HG02763 (cell line): Measurements from ENCODE around the gene PANX3.
"Not testable (repeated sequence)": the region's sequence is repeated elsewhere in the genome, so short reads cannot be mapped to it uniquely, and the experiment has no call there.

Experiments
- ATAC-seq: cut with Tn5 transposase; IDR thresholded peaks from one replicate; pipeline ENCODE4 v1.9.1; 2021; ENCODE audit warnings: mild to moderate bottlenecking, moderate library complexity; ENCODE audit not compliant: unreplicated experiment

PANX3 gene, protein sequence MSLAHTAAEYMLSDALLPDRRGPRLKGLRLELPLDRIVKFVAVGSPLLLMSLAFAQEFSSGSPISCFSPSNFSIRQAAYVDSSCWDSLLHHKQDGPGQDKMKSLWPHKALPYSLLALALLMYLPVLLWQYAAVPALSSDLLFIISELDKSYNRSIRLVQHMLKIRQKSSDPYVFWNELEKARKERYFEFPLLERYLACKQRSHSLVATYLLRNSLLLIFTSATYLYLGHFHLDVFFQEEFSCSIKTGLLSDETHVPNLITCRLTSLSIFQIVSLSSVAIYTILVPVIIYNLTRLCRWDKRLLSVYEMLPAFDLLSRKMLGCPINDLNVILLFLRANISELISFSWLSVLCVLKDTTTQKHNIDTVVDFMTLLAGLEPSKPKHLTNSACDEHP

DNA sequence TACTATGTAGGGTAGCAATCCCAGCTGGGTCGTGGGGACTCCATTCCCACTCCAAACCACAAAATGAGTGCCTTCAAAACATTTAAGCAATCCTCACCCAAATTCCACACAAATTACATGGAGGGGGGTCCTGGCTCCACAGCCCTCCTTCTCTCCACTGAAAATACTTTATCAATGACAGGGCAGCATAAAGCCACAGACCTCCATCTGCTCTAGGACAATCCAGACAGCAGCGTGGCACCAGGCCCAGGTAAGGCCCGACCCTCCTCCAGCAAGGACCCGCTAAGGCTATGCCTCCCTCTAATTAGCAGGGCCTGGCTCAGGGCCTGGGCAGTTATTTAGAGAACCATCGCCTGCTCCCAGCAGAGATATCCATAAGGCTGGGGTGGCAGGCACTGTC lies at the start of gene PANX3:
PANX3 (plus strand) TSS at position 365 of the 400 bp plus-strand sequence. CDS start 129 bp downstream, outside the sequence.
- no peak for ATAC-seq

DNA sequence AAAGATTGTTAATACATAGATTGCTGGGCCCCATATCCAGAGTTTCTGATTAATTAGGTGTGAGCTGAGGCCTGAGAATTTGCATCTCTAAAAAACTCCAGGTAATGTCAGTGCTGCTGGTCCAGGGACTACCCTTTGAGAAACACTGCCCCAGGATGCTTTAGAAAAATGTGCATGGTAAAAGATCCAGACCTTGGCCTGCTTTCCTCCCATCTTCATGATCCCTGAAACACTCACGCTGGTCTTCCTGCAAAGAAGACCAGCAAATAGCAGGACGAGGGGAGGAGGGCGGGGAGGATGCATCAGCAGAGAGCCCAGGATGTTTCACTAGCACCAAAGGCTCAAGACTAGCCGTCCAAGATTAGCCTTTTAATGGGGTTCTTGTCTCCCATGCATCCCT lies 41.5 kb upstream of the PANX3 start, which contains the start of gene OR8A1:
OR8A1 (plus strand) TSS at position 301 of the 400 bp plus-strand sequence. CDS start 123 bp downstream, outside the sequence.
- no peak for ATAC-seq

DNA sequence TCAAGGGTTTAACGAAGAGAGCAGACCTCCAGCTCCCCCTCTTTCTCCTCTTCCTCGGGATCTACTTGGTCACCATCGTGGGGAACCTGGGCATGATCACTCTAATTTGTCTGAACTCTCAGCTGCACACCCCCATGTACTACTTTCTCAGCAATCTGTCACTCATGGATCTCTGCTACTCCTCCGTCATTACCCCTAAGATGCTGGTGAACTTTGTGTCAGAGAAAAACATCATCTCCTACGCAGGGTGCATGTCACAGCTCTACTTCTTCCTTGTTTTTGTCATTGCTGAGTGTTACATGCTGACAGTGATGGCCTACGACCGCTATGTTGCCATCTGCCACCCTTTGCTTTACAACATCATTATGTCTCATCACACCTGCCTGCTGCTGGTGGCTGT lies 41.1 kb upstream of the PANX3 start:
- ATAC-seq: no peak

DNA sequence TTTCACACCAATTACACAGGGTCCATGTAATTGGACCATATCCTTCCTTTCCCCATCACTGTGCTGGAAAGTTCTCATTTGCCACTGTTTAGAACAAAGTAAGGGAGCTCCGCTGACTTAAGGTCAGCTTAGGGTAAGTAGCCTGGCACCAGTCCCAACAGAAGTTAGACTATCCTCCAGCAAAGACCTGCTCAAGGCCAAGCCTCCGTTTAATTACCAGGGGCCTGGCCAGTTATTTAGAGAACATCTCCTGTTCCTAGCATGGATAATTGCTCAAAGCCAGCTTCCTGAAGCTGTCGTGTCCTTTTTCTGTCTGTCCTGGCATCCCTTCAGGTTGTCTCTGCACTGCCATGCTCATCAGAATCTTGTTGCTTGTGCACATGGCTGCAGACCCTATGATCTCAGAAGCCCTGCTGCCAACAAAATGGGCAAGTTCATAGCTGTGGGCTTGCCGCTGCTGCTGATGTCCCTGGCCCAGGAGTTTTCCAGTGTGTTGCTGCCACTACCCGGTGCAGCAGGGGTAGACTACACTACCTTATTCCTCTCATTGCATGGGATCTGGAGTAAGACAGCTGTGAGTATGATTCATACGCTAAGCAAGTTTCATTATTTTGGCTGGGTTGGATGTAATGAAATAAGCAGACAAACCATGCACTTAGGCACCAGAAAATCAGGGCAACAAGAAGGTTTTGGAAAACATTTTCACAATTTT lies 33.4 kb upstream of the PANX3 start:
- no peak for ATAC-seq

DNA sequence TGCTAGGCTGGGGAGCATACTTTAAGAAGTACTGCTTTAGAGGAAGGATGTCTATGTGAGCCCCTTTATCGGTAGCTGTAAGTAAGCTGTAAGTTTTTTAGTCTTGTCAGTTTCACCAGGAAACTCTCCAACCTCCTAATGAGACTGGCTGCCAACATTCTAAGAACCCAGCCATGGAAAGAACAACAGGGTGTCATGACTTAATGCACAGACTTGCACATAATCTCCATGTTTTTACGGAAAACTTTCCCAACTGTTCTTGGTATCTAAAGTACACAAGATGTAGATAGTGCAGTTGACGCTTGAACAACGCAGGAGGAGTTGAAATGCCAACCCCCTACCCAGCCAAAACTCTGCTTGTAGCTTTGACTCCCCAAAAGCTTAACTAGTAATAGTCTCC lies 32.5 kb upstream of the PANX3 start:
- no peak for ATAC-seq

DNA sequence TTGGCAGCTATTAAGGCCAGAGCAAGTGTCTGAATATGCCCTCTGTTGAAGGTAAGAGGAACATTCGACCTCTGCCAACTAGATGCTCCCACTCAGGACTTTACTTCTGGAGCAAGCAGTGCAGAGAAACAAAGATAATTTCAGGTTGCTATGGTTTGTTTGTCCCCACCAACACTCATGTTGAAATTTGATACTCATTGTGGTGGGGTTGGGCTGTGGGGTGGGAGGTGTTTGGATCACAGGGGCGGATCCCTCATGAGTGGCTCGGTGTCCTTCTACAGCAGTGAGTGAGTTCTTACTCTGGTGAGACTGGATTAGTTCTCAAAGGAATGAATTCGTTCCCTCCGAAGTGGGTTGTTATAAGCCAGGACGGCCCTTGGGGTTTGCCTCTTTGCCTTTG lies 29.4 kb upstream of the PANX3 start:
- no peak for ATAC-seq

DNA sequence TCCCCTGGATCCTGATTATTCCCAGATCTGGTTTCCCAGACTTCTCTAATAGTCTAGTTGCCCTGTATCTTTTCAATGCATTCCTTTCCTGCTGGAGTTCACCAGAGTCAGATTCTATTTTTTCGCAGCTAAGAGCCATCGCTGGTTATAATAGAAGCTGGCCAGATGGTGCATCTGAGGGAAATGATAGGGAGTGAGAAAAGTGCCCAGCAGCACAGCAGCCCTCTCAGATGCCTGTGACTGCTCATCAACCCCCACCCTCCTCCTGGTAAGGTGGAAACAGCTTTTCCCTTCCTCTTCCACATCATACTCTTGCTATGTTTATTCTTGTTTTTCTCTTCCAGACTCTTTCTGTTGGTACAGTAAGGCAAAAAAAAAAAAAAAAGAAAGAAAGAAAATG lies 28.7 kb upstream of the PANX3 start:
- ATAC-seq: no peak

DNA sequence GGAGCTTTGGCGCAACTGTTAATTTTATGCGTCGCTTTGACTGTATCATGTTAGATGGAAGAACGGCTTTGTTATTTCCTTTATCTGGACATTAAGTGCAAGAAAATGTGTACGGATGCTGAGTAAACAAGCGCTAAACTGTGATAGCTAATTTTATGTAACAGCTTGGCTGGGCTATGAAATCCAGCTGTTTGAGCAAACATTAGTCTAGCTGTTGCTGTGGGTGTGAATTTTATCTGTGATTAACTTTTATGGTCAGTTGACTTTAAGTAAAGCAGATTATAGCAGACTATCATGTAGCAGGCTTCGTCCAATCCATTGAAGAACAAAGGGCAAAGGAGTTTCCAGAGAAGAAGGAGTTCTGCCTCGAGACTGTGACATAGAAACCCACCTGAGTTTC lies 27.4 kb upstream of the PANX3 start:
- ATAC-seq: no peak

DNA sequence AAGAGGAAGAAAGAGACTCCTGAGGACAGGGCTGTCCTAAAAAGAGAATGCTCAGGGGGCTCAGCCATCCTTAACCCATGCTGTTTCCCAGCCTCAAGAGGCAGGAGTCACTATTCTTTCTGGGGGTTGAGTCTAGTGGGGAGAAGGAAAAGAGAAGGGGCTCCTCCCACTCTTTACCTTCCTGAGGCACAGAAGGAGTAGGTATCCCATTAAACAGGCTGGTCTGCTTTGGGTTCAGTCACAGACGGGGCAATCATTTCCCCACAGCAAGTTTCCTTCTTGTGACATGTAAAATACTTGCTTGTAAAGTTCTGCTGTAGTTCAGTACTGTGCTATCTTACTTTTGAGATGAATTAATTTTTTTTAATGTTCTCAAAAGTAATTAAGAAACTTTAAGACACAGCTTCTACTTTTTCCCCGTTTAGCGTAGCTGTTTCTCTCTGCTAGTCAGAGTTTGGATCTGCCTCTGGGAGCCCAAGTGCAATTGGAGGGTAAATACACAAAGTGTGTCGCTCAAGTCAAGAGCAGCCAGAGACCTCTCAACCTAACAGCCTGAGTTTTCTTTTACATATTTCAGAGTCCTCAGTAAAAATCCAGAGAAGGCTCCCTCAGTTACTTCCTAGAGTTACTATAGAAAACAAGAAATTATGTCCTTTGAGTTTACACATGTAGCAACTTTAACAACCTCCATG lies 26.4 kb upstream of the PANX3 start:
- no peak for ATAC-seq

DNA sequence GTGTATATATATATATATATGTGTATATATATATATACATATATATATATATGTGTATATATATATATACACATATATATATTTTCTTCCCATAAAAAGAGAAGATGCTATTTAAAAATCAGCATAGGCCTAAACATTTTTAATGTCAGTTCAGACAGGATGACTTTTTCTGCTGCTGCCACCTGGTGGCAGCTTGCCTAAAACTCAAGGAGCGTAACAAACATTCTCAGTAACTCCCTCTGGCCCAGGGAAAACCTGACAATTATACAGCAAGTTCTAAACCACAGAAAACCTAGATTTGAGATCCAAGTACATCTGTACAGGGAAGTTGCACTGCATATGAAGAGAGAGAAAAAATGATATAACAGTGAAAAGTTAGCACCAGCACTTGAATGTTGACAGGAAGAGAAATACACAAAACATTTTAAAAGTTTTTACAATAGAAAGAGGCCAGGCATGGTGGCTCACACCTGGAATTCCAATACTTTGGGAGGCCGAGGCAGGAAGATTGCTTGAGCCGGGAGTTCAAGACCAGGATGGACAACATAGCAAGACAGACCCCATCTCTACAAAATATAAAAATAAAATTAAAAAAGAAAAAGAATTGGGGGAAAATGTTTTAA lies 24.9 kb upstream of the PANX3 start:
- ATAC-seq: no peak

DNA sequence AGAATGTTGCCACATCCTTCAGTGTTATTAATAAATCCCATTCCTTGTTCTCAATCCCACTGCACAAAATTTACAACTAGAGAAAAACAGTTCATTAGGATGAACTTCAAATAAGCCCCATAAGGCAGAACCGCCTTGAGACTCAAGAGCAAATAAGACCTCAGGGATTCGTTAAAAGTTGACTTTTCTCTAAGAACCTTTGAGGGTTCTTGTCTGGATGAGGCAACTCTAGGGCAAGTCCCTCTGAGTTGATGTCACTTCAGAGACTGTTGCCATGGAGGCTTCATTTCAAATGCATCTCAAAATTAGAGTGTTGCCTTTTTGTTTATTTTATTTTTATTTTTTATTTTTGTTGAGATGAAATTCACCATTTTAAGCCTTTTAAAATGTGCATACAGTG lies 19.8 kb upstream of the PANX3 start:
- ATAC-seq: no peak

DNA sequence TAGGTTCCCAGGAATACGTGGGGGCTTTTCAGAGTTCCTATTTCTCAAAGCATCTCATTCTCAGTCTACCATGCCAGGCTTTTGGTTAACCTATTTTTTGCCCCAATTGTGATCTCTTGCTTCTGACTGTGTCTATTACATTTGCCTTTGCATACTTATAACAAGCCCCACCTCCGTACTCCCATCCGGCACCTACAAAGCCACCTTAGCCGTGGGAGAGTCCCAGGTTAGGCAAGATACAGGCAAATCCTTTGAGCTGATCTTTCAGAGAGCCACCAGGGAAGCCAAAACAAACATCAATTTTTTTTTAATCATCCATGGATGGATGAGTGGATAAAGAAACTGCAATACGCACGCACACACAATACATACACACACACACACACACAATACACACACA lies 18.6 kb upstream of the PANX3 start:
- ATAC-seq: no peak

DNA sequence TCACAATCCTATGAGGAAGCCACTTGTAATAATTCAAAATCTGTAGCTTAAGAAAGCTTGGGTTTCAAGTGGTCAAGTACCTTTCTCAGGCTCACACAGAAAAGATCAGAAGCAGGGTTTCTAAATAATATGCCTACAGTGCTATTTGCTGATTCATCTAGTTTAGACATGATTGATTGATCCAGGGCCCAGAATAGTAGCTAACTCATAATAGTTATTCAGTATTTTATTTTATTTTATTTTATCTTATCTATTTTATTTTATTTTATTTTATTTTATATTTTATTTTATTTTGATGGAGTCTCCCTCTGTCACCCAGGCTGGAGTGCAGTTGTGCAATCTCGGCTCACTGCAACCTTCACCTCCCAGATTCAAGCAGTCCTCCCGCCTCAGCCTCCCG lies 15.9 kb upstream of the PANX3 start:
- no peak for ATAC-seq

DNA sequence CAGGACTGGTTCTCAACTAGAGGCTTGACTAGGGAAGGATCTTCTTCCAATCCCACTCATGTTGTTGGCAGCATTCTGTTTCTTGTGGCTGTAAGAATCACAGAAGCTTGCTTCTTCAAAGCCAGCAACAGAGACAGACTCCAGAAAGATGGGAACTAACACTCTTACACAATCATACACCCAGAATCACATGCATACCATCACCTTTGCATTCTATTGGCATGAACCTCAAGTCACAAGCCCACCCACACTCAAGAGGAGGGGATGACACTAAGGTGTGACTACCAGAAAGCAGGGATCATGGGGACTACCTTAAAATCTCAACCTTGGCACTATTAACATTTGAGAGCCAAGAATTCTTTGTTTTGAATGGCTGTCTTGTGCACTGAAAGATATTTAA lies 13.6 kb upstream of the PANX3 start:
- ATAC-seq: no peak

DNA sequence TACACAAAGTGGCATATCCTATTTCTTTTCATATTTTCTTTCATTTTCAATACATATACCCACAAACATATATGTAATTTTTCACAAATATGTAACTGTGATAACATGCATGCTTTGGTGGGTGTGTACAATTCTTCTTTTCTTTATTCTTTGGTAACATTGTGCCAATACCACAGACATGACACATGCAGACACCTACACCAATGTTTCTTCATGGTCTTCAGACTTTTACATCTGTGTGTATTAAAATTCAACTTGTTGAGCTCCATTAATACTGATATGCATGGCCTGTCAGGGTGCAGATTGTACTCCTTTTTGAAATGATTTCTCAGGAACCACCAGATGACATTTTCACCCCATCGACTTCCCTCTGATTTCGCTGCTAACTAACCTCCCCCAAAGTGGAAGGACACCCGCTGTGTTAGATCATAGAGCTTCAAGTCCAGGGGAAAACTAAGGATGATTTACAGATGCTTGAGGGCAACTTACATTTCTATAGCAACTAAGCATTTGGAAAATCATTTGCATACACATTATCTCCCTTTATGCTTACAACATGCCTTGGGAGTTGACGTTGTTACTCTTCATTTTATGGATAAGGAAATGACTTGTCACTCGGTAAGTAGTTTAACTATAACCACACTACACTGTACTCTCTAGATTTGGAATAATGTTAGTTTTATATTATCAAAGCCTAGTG lies 10.5 kb upstream of the PANX3 start:
- ATAC-seq: no peak

DNA sequence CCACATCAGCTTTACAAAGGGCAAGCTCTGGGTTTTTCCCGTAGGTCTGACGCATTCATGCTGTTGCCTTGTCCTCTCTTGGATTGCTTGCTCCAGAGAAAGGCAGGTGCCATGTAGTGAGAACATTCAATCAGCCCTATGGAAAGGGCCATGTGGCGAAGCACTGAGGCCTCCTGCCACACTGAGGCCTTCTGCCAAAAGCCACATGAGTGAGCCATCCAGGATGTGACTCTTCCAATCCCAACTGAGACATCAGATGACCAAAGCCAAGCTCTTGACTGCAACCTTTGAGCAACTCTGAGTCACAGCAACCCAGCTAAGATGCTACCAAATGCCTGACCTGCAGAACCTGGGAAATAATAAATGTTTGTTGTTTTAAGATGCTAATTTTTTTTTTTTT lies 9.0 kb upstream of the PANX3 start:
- ATAC-seq: no peak

DNA sequence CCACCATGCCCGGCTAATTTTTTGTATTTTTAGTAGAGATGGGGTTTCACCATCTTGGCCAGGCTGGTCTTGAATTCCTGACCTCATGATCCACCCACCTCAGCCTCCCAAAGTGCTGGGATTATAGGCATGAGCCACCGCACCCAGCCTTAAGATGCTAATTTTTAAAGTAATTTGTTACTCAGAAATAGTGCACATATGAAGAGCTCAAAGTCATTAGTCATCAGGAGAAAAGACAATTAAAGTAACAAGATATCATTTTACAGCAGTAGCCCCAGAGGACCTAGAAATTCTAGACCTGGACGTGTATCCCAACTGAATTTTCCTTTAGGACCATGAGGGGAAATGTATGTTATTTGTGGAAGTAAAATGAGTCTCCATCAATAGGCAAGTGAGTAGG lies 8.5 kb upstream of the PANX3 start:
- not testable (repeated sequence) for ATAC-seq

DNA sequence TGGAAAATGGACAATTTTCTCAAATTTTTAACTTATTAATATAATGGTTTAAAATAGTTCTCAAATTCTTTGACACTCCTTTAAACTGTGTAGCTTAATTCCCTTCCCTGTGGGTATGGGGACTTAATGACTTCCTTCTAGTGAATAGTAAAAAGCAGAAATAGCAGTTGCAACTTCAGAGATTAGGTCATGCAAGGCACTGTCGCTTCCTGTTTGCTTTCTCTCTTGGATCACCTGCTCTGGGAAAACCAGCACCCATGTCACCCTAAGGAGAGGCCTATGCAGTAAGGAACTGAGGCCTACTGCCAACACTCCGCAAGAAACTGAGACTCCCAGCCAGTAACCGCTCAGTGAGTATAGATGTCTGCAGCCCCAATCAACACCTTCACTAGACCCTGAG lies 5.5 kb upstream of the PANX3 start:
- ATAC-seq: no peak

DNA sequence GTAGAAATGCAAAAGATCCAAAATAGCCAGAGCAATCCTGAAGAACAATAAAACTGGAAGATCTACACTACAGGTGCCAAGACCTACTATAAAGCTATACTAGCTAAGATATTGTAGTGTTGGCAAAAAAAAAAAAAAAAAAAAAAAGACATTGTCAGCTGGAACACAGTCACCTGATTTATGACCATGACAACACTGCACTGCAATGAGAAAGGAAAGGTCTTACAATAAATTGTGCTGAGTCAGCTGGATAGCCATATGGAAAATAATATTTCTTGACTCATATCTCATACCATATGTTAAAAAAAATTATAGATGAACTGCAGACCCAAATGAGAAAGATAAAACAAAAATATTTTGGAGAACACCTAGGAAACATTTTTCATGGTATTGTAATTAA lies 3.1 kb upstream of the PANX3 start:
- no peak for ATAC-seq

DNA sequence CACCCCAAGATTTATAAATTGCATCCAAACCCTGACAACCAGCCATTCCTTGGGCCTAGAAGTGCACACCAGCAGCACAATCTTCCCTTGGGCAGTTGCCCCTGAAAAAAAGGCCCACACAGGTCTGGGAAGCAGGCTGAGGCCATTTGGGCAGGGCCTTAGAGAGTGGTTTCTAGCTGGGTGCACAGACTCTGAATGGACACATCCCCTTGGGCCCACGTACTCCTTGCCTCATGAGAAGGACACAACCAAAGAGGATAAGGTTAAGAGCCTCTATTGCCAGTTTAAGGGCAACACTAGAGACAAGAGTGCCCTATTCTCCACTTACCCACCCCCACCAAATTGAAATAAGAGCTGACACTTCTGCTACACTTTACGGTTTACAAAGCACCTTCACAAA lies 933 bp upstream of the PANX3 start:
- ATAC-seq: no peak

DNA sequence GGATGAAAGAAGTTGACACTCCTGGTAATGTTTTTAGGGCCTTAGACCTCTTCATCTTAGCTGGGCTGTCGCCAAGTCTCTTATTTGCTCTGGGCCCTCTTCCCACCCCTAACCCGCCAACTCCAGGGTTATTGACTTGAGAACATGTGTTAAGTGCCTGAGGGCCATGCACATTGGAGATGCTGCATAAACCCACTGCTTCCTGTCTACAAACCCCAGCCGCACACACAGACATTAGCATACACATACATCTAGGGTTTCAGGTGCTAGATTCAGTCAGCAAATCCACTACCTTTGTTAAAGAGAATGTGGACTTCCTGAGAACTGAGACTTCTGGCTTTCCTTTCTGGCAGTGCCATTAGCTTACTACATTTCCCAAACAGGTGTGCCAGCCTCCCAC lies 817 bp downstream of the PANX3 start:
- ATAC-seq: no peak
